ENCODE data around the gene KCNN3.

The KCNN3 gene

GRCh38 chr1:154759196-154759595 is 110.9 kb downstream of the KCNN3 start:
- in situ Hi-C loops (cut with HindIII; ENCODE audit: low sequenced_read_pairs): no loop called here
- DNase-seq (ENCODE audit: low read depth): no peak
- TF ChIP-seq CTCF (IDR thresholded peaks at IDR 0.05; ENCODE audit: low read depth, low read length, missing control alignments): no peak
- H3K4me3 ChIP-seq (ENCODE audit: low read depth, low read length): no peak overlapping the region

GRCh38 chr1:154758346-154758745 is 111.7 kb downstream of the KCNN3 start:
- DNase-seq (ENCODE audit: low read depth): no peak
- in situ Hi-C loops (cut with HindIII; ENCODE audit: low sequenced_read_pairs): no loop called here
- H3K4me3 ChIP-seq (ENCODE audit: low read depth, low read length): no peak overlapping the region
- TF ChIP-seq CTCF (IDR thresholded peaks at IDR 0.05; ENCODE audit: low read depth, low read length, missing control alignments): no peak

GRCh38 chr1:154756793-154757548 is 113.1 kb downstream of the KCNN3 start:
- no peak for TF ChIP-seq CTCF (IDR thresholded peaks at IDR 0.05; ENCODE audit: low read depth, low read length, missing control alignments)
- H3K4me3 ChIP-seq (ENCODE audit: low read depth, low read length): no peak overlapping the region
- no peak for DNase-seq (ENCODE audit: low read depth)
- in situ Hi-C loops (cut with HindIII; ENCODE audit: low sequenced_read_pairs): no loop called here

GRCh38 chr1:154755858-154756730 is 114.0 kb downstream of the KCNN3 start:
- no peak overlapping the region for H3K4me3 ChIP-seq (ENCODE audit: low read depth, low read length)
- in situ Hi-C loops (cut with HindIII; ENCODE audit: low sequenced_read_pairs): no loop called here
- TF ChIP-seq CTCF (IDR thresholded peaks at IDR 0.05; ENCODE audit: low read depth, low read length, missing control alignments): no peak
- DNase-seq (ENCODE audit: low read depth): no peak

GRCh38 chr1:154753426-154753825 is 116.7 kb downstream of the KCNN3 start:
- DNase-seq (ENCODE audit: low read depth): no peak
- H3K4me3 ChIP-seq (ENCODE audit: low read depth, low read length): no peak overlapping the region
- in situ Hi-C loops (cut with HindIII; ENCODE audit: low sequenced_read_pairs): no loop called here
- TF ChIP-seq CTCF (IDR thresholded peaks at IDR 0.05; ENCODE audit: low read depth, low read length, missing control alignments): no peak

GRCh38 chr1:154752273-154753030 is 117.6 kb downstream of the KCNN3 start:
- no peak overlapping the region for H3K4me3 ChIP-seq (ENCODE audit: low read depth, low read length)
- in situ Hi-C loops (cut with HindIII; ENCODE audit: low sequenced_read_pairs): no loop called here
- no peak for TF ChIP-seq CTCF (IDR thresholded peaks at IDR 0.05; ENCODE audit: low read depth, low read length, missing control alignments)
- DNase-seq (ENCODE audit: low read depth): no peak

Data from astrocyte of the cerebellum (primary cell).